ENCODE measurements around the gene CDC27. TPM values are rescaled to one million over a fixed set of nuclear protein-coding genes. Genes with fewer than 3 reads are reported as not detected.
"Not testable (repeated sequence)": the region's sequence is repeated elsewhere in the genome, so short reads cannot be mapped to it uniquely, and the experiment has no call there.

CDC27 gene
- polyA plus RNA-seq, 1 donor from 2014 or later, result 90.9 TPM

- Mint-ChIP-seq H3K9me3 (no peaks in the 10 kb centered on the region), H3K4me1 (peaks cover 11 to 30% (median 20%) of the 10 kb centered on the region in 3 donors), H3K27me3 (no peaks in the 10 kb centered on the region), H3K4me3 (peak overlapping the region; percentile 88 to 100 (median 100)), H3K36me3 (no peaks in the 10 kb centered on the region), H3K27ac (peak overlapping the region; percentile 77 to 98 (median 98))
These were observed 88.9 kb downstream of the CDC27 start for GRCh38 chr17:47099987-47100711.

- no peaks in the 10 kb centered on the region for H3K27me3 Mint-ChIP-seq
- H3K4me1 Mint-ChIP-seq, result peaks cover 11 to 31% (median 20%) of the 10 kb centered on the region in 3 donors
- H3K9me3 Mint-ChIP-seq, result no peaks in the 10 kb centered on the region
- H3K27ac Mint-ChIP-seq, result peak overlapping the region; percentile 79 to 98 (median 91)
- peak overlapping the region; percentile 88 to 100 (median 97) for H3K4me3 Mint-ChIP-seq
- no peaks in the 10 kb centered on the region for H3K36me3 Mint-ChIP-seq
These were observed 89.6 kb downstream of the CDC27 start for GRCh38 chr17:47099451-47099986.

GRCh38 chr17:47096343-47096742 is 92.8 kb downstream of the CDC27 start:
- peak overlapping the region in 2 of 3 donors; percentile 47 to 82 for H3K27ac Mint-ChIP-seq
- H3K4me3 Mint-ChIP-seq, result peak overlapping the region in 3 of 4 donors; percentile 4 to 94 (median 29)
- H3K9me3 Mint-ChIP-seq, result no peaks in the 10 kb centered on the region
- H3K27me3 Mint-ChIP-seq, result no peaks in the 10 kb centered on the region
- H3K4me1 Mint-ChIP-seq, result peaks cover 27 to 49% (median 34%) of the 10 kb centered on the region in 3 donors
- H3K36me3 Mint-ChIP-seq, result peaks cover 9% of the 10 kb centered on the region

- peak overlapping the region in 1 of 3 donors; percentile 55 for H3K27ac Mint-ChIP-seq
- no peaks in the 10 kb centered on the region for H3K27me3 Mint-ChIP-seq
- peaks cover 9% of the 10 kb centered on the region for H3K36me3 Mint-ChIP-seq
- no peaks in the 10 kb centered on the region for H3K9me3 Mint-ChIP-seq
- peak overlapping the region in 3 of 4 donors; percentile 21 to 60 (median 60) for H3K4me3 Mint-ChIP-seq
- H3K4me1 Mint-ChIP-seq, result peaks cover 32 to 48% (median 35%) of the 10 kb centered on the region in 3 donors
These were observed 93.8 kb downstream of the CDC27 start for GRCh38 chr17:47095268-47095667.

- no peak overlapping the region for H3K4me3 Mint-ChIP-seq
- H3K4me1 Mint-ChIP-seq, result peaks cover 29 to 48% (median 46%) of the 10 kb centered on the region in 3 donors
- H3K36me3 Mint-ChIP-seq, result peaks cover 8% of the 10 kb centered on the region
- no peak overlapping the region for H3K27ac Mint-ChIP-seq
- no peaks in the 10 kb centered on the region for H3K9me3 Mint-ChIP-seq
- no peaks in the 10 kb centered on the region for H3K27me3 Mint-ChIP-seq
These were observed 102.0 kb downstream of the CDC27 start for GRCh38 chr17:47087093-47087492.

- Mint-ChIP-seq H3K9me3 (no peaks in the 10 kb centered on the region), H3K4me3 (no peak overlapping the region), H3K4me1 (peaks cover 22 to 39% (median 39%) of the 10 kb centered on the region in 3 donors), H3K27me3 (no peaks in the 10 kb centered on the region), H3K27ac (no peak overlapping the region), H3K36me3 (peaks cover 7% of the 10 kb centered on the region)
These were observed 103.4 kb downstream of the CDC27 start for GRCh38 chr17:47085736-47086135.

- H3K27ac Mint-ChIP-seq, result peak overlapping the region in 1 of 3 donors; percentile 16
- H3K4me3 Mint-ChIP-seq, result no peak overlapping the region
- H3K4me1 Mint-ChIP-seq, result peaks cover 2 to 3% (median 3%) of the 10 kb centered on the region in 3 donors
- no peaks in the 10 kb centered on the region for H3K9me3 Mint-ChIP-seq
- H3K27me3 Mint-ChIP-seq, result no peaks in the 10 kb centered on the region
- peaks cover 5% of the 10 kb centered on the region for H3K36me3 Mint-ChIP-seq
These were observed 110.3 kb downstream of the CDC27 start for GRCh38 chr17:47078801-47079200.

- Mint-ChIP-seq H3K27ac (no peak overlapping the region), H3K9me3 (no peaks in the 10 kb centered on the region), H3K27me3 (no peaks in the 10 kb centered on the region), H3K4me1 (peaks cover 0 to 8% (median 3%) of the 10 kb centered on the region in 3 donors), H3K4me3 (no peak overlapping the region), H3K36me3 (peaks cover 7% of the 10 kb centered on the region)
These were observed 111.5 kb downstream of the CDC27 start for GRCh38 chr17:47077576-47077975.

- Mint-ChIP-seq H3K4me3 (no peak overlapping the region), H3K27me3 (no peaks in the 10 kb centered on the region), H3K27ac (no peak overlapping the region), H3K9me3 (no peaks in the 10 kb centered on the region), H3K36me3 (peaks cover 5% of the 10 kb centered on the region), H3K4me1 (peaks cover 3 to 9% (median 8%) of the 10 kb centered on the region in 3 donors)
These were observed 112.9 kb downstream of the CDC27 start for GRCh38 chr17:47076171-47076570.

- H3K9me3 Mint-ChIP-seq, H3K4me3 Mint-ChIP-seq, H3K27me3 Mint-ChIP-seq, H3K27ac Mint-ChIP-seq, H3K36me3 Mint-ChIP-seq: not testable (repeated sequence)
- H3K4me1 Mint-ChIP-seq, result peaks cover 10 to 14% (median 10%) of the 10 kb centered on the region in 3 donors
These were observed 114.7 kb downstream of the CDC27 start for GRCh38 chr17:47074361-47074760.

- H3K4me3 Mint-ChIP-seq, H3K36me3 Mint-ChIP-seq, H3K27ac Mint-ChIP-seq, H3K9me3 Mint-ChIP-seq, H3K27me3 Mint-ChIP-seq: not testable (repeated sequence)
- H3K4me1 Mint-ChIP-seq, result peaks cover 10 to 17% (median 10%) of the 10 kb centered on the region in 3 donors
These were observed 115.5 kb downstream of the CDC27 start for GRCh38 chr17:47073629-47074028.

GRCh38 chr17:47072886-47073285 is 116.2 kb downstream of the CDC27 start:
- Mint-ChIP-seq H3K9me3 (no peaks in the 10 kb centered on the region), H3K36me3 (peaks cover 5% of the 10 kb centered on the region), H3K4me3 (no peak overlapping the region), H3K27me3 (no peaks in the 10 kb centered on the region), H3K27ac (peak overlapping the region in 1 of 3 donors; percentile 18), H3K4me1 (peaks cover 10 to 19% (median 14%) of the 10 kb centered on the region in 3 donors)

- not testable (repeated sequence) for H3K4me3 Mint-ChIP-seq, H3K36me3 Mint-ChIP-seq, H3K27me3 Mint-ChIP-seq, H3K9me3 Mint-ChIP-seq
- Mint-ChIP-seq H3K27ac (peak overlapping the region in 2 of 3 donors; percentile 39 to 78), H3K4me1 (peaks cover 17 to 29% (median 23%) of the 10 kb centered on the region in 3 donors)
These were observed 117.9 kb downstream of the CDC27 start for GRCh38 chr17:47071171-47071570.

- Mint-ChIP-seq H3K27ac (peak overlapping the region in 2 of 3 donors; percentile 4 to 78), H3K4me1 (peaks cover 17 to 30% (median 22%) of the 10 kb centered on the region in 3 donors)
- not testable (repeated sequence) for H3K4me3 Mint-ChIP-seq, H3K9me3 Mint-ChIP-seq, H3K36me3 Mint-ChIP-seq, H3K27me3 Mint-ChIP-seq
These were observed 118.8 kb downstream of the CDC27 start for GRCh38 chr17:47070266-47070665.
